H54 (cell line): Measurements from ENCODE around the gene NRTN.
"Not testable (repeated sequence)": the region's sequence is repeated elsewhere in the genome, so short reads cannot be mapped to it uniquely, and the experiment has no call there.

Experiments
- DNase-seq: peaks from one replicate; pipeline ENCODE4 v3.0.0; 2011; ENCODE audit warnings: low spot score, mixed read lengths; ENCODE audit not compliant: insufficient read length
- FAIRE-seq: peaks from 3 replicates; lab custom pipeline; 2011; peaks lifted over from hg19 to GRCh38; lab: Jason Lieb, UNC
- POLR2A ChIP-seq: IDR thresholded peaks from 2 replicates; pipeline ENCODE4 v1.6.1; 2011; ENCODE audit warnings: low read depth, mild to moderate bottlenecking, low read length

Gene NRTN

GRCh38 chr19:5865772-5866171 lies 60.9 kb downstream of the NRTN start:
- no peak for DNase-seq
- TF ChIP-seq POLR2A = no peak
- FAIRE-seq = no peak

- DNase-seq (no peak), FAIRE-seq (no peak)
- no peak for TF ChIP-seq POLR2A
These were observed 62.6 kb downstream of the NRTN start for GRCh38 chr19:5867201-5868136.

- no peak for FAIRE-seq
- DNase-seq = no peak
- no peak for TF ChIP-seq POLR2A
These were observed 66.1 kb downstream of the NRTN start for GRCh38 chr19:5870986-5871394.

GRCh38 chr19:5873617-5874199 lies 68.8 kb downstream of the NRTN start:
- no peak for TF ChIP-seq POLR2A
- DNase-seq (no peak), FAIRE-seq (no peak)

GRCh38 chr19:5874496-5874895 lies 69.6 kb downstream of the NRTN start:
- peak; percentile 64 for DNase-seq
- not testable (repeated sequence) for FAIRE-seq

- no peak for DNase-seq
- TF ChIP-seq POLR2A = no peak
- no peak for FAIRE-seq
These were observed 72.6 kb downstream of the NRTN start for GRCh38 chr19:5877427-5877826.

GRCh38 chr19:5877882-5878281 lies 73.0 kb downstream of the NRTN start:
- DNase-seq (no peak), FAIRE-seq (no peak)
- TF ChIP-seq POLR2A = no peak
